SK-N-SH treated with all-trans-retinoic acid at 6 μM for 48 hours (cell line): ENCODE data around the gene RAB3B.

Source experiments
- ATAC-seq: fragments of 200-7000 bp; cut with Tn5 transposase; 3 replicates; pipeline ENCODE4 v1.9.1; 2020; ENCODE audit warnings: mild to moderate bottlenecking, moderate library complexity
- ARNTL ChIP-seq: fragments of 450-650 bp; formaldehyde crosslinking; IDR thresholded peaks from 2 replicates; pipeline ENCODE4 v1.5.0; 2020; ENCODE audit warnings: low read depth, mild to moderate bottlenecking, moderate library complexity, borderline replicate concordance
- CSDC2 ChIP-seq: fragments of 250-450 bp; sonication (Bioruptor Pico); IDR thresholded peaks from 2 replicates; pipeline ENCODE4 v1.5.0; 2020; ENCODE audit warnings: mild to moderate bottlenecking, moderate library complexity
- ESRRG ChIP-seq: fragments of 250-450 bp; sonication (Bioruptor Pico); IDR thresholded peaks from 2 replicates; pipeline ENCODE4 v1.6.1; 2021; ENCODE audit warnings: mild to moderate bottlenecking
- GLIS3 ChIP-seq: fragments of 250-450 bp; sonication (Bioruptor Pico); IDR thresholded peaks from 2 replicates; pipeline ENCODE4 v1.5.0; 2020; ENCODE audit warnings: mild to moderate bottlenecking, moderate library complexity
- ISL1 ChIP-seq: fragments of 250-450 bp; sonication (Bioruptor Pico); IDR thresholded peaks from 2 replicates; pipeline ENCODE4 v2.1.2; 2022; ENCODE audit warnings: mild to moderate bottlenecking, moderate library complexity
- OSR1 ChIP-seq: fragments of 250-450 bp; sonication (Bioruptor Pico); IDR thresholded peaks from 2 replicates; pipeline ENCODE4 v1.8.0; 2022; ENCODE audit warnings: moderate library complexity, mild to moderate bottlenecking, inconsistent platforms
- PPARA ChIP-seq: fragments of 250-450 bp; sonication (Bioruptor Pico); IDR thresholded peaks from 2 replicates; pipeline ENCODE4 v1.5.0; 2020; ENCODE audit warnings: mild to moderate bottlenecking, borderline replicate concordance
- SNAI2 ChIP-seq: fragments of 250-450 bp; sonication (Bioruptor Pico); IDR thresholded peaks from 2 replicates; pipeline ENCODE4 v1.5.0; 2020; ENCODE audit warnings: mild to moderate bottlenecking, moderate library complexity
- TCF4 ChIP-seq: fragments of 250-450 bp; sonication (Bioruptor Pico); IDR thresholded peaks from 2 replicates; pipeline ENCODE4 v1.8.0; 2021; ENCODE audit warnings: mild to moderate bottlenecking, moderate library complexity, borderline replicate concordance
- TOX ChIP-seq: fragments of 250-450 bp; sonication (Bioruptor Pico); IDR thresholded peaks from 2 replicates; pipeline ENCODE4 v1.8.0; 2021; ENCODE audit warnings: mild to moderate bottlenecking, moderate library complexity, borderline replicate concordance
- ZFP3 ChIP-seq: fragments of 250-450 bp; sonication (Bioruptor Pico); IDR thresholded peaks from 2 replicates; pipeline ENCODE4 v1.5.0; 2020; ENCODE audit warnings: mild to moderate bottlenecking, moderate library complexity
- ZFP30 ChIP-seq: fragments of 450-650 bp; formaldehyde crosslinking; IDR thresholded peaks from 2 replicates; pipeline ENCODE4 v1.5.0; 2022; ENCODE audit warnings: mild to moderate bottlenecking, moderate library complexity
- ZNF8 ChIP-seq: fragments of 450-650 bp; formaldehyde crosslinking; IDR thresholded peaks from 2 replicates; pipeline ENCODE4 v1.5.0; 2020; ENCODE audit warnings: mild to moderate bottlenecking, moderate library complexity
- TF ChIP-seq, protein P1 (sequence below): fragments of 250-450 bp; sonication (Bioruptor Pico); IDR thresholded peaks from 2 replicates; pipeline ENCODE4 v1.5.0; 2020; ENCODE audit warnings: mild to moderate bottlenecking, moderate library complexity
- TF ChIP-seq, protein P2 (sequence below): fragments of 250-450 bp; sonication (Bioruptor Pico); IDR thresholded peaks from 2 replicates; pipeline ENCODE4 v1.8.0; 2021; ENCODE audit warnings: low read depth, mild to moderate bottlenecking, moderate library complexity, borderline replicate concordance
- TF ChIP-seq, protein P3 (sequence below): fragments of 250-450 bp; sonication (Bioruptor Pico); IDR thresholded peaks from 2 replicates; pipeline ENCODE4 v1.5.1; 2021; ENCODE audit warnings: mild to moderate bottlenecking, moderate library complexity
- TF ChIP-seq, protein P4 (sequence below): fragments of 250-450 bp; sonication (Bioruptor Pico); IDR thresholded peaks from 2 replicates; pipeline ENCODE4 v1.5.1; 2020; ENCODE audit warnings: low read depth, mild to moderate bottlenecking, moderate library complexity

Gene RAB3B

DNA sequence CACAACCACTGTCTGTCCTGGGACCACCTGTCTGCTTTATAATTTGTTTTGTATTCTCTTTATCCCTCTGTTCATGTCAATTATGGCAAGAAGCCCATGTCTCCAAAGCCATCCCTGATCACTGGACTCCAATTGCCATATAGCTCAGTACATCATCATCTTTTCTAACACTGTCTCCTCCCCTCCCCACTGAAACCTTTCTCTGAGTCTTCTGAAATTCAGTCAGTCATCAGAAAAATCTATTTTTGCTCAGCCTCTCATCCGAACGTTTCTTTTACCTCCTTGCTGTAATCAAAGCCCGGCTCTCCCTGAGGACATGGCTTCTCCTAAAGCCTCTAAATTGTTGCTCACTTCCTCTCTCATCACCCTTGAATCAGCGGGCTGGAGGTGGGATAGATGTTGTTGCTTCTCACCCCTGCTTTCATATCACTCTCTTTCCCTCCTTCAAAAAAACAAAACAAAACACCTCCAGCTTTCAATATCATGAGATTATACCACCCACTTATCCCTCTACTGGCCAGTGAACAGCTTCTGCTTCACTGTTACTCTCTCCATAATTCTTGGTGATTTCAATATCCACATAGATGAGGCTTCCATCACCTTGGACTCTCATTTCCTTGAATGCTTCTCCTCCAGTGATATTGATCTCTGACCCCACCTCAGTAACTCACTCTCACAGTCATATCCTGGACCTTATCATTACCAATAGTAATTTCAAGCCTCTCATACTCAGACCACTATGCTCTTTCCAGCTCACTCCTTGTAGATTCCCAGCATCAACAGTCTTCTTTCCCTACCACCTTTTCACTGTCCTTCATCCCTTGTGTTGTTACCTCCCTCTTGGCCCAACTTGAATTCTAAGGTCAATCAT is 27.8 kb downstream of the RAB3B start (continued):
- TF ChIP-seq, protein P1, sequence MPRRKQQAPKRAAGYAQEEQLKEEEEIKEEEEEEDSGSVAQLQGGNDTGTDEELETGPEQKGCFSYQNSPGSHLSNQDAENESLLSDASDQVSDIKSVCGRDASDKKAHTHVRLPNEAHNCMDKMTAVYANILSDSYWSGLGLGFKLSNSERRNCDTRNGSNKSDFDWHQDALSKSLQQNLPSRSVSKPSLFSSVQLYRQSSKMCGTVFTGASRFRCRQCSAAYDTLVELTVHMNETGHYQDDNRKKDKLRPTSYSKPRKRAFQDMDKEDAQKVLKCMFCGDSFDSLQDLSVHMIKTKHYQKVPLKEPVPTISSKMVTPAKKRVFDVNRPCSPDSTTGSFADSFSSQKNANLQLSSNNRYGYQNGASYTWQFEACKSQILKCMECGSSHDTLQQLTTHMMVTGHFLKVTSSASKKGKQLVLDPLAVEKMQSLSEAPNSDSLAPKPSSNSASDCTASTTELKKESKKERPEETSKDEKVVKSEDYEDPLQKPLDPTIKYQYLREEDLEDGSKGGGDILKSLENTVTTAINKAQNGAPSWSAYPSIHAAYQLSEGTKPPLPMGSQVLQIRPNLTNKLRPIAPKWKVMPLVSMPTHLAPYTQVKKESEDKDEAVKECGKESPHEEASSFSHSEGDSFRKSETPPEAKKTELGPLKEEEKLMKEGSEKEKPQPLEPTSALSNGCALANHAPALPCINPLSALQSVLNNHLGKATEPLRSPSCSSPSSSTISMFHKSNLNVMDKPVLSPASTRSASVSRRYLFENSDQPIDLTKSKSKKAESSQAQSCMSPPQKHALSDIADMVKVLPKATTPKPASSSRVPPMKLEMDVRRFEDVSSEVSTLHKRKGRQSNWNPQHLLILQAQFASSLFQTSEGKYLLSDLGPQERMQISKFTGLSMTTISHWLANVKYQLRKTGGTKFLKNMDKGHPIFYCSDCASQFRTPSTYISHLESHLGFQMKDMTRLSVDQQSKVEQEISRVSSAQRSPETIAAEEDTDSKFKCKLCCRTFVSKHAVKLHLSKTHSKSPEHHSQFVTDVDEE (CRISPR knock-in tag), result no peak
- TF ChIP-seq ESRRG, result no peak
- no peak for TF ChIP-seq TCF4 (CRISPR knock-in tag)
- no peak for TF ChIP-seq GLIS3 (CRISPR knock-in tag)
- no peak for TF ChIP-seq ZNF8 (CRISPR knock-in tag)
- TF ChIP-seq, protein P2, sequence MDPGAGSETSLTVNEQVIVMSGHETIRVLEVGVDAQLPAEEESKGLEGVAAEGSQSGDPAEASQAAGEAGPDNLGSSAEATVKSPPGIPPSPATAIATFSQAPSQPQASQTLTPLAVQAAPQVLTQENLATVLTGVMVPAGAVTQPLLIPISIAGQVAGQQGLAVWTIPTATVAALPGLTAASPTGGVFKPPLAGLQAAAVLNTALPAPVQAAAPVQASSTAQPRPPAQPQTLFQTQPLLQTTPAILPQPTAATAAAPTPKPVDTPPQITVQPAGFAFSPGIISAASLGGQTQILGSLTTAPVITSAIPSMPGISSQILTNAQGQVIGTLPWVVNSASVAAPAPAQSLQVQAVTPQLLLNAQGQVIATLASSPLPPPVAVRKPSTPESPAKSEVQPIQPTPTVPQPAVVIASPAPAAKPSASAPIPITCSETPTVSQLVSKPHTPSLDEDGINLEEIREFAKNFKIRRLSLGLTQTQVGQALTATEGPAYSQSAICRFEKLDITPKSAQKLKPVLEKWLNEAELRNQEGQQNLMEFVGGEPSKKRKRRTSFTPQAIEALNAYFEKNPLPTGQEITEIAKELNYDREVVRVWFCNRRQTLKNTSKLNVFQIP (CRISPR knock-in tag), result no peak
- no peak for TF ChIP-seq ISL1 (CRISPR knock-in tag)
- TF ChIP-seq, all 23 proteins: peak for 0

DNA sequence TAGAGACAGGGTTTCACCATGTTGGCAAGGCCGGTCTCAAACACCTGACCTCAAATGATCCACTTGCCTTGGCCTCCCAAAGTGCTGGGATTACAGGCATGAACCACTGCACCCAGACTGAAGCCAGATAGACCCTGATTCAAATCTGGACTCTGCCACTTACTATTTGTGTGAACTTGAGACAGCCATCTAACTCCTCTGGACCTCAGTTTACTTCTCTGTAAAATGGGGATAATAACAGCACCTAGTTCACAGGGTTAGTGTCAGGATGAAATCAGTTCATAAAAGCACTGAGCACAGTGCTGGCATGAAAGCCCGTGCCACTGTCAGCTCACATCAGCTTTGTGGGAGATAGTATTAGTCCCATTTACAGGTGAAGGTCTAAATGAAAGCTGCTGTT is 28.5 kb downstream of the RAB3B start:
- no peak for TF ChIP-seq OSR1 (CRISPR knock-in tag)
- TF ChIP-seq TOX (CRISPR knock-in tag), result no peak
- no peak for ATAC-seq

DNA sequence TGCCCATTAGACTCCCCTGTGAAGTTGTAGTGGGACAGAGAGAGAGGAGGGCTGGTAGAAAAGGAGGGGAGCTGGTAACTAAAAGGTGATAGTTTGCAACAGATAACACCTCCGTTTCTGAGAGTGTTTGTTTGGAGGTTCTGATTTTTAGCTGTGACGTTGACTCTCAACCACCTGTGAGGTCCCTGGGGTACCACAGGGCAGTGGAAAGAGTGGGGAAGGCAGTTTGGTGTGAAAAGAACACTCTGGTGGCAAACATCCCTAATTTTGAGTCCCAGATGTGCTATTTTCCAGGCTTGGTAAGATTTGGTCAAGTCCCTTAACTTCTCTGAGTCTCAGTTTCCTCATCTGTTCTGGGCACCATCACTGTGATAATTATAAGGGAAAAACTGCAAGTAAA is 29.3 kb downstream of the RAB3B start:
- ATAC-seq, result no peak
- TF ChIP-seq ZFP3 (CRISPR knock-in tag) (no peak), ZFP30 (CRISPR knock-in tag) (no peak), ISL1 (CRISPR knock-in tag) (no peak), TCF4 (CRISPR knock-in tag) (no peak), ZNF8 (CRISPR knock-in tag) (no peak), OSR1 (CRISPR knock-in tag) (no peak), SNAI2 (CRISPR knock-in tag) (no peak), CSDC2 (CRISPR knock-in tag) (no peak), PPARA (no peak)
- TF ChIP-seq, protein P1 (CRISPR knock-in tag), result no peak
- TF ChIP-seq, protein P3, sequence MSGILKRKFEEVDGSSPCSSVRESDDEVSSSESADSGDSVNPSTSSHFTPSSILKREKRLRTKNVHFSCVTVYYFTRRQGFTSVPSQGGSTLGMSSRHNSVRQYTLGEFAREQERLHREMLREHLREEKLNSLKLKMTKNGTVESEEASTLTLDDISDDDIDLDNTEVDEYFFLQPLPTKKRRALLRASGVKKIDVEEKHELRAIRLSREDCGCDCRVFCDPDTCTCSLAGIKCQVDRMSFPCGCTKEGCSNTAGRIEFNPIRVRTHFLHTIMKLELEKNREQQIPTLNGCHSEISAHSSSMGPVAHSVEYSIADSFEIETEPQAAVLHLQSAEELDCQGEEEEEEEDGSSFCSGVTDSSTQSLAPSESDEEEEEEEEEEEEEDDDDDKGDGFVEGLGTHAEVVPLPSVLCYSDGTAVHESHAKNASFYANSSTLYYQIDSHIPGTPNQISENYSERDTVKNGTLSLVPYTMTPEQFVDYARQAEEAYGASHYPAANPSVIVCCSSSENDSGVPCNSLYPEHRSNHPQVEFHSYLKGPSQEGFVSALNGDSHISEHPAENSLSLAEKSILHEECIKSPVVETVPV (CRISPR knock-in tag), result no peak

DNA sequence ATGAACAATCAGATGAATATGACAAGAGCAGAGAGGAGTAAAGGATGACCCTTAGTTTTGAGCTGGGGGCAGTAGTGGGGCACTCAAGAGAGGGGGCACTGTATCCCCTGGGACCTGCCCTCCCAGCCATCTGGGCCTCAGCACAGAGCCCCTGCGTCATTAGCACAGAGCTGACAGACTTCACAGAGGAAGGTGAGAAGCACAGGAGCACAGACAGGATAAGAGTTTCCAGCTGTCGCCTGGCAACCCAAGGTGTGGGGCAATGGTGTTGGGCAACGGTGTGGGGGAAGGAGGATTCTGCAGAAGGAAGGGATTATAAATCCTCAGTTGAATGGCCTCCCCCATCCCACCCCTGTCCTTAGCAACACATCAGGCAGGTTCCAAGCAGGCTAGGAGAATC is 30.2 kb downstream of the RAB3B start:
- no peak for ATAC-seq
- no peak for TF ChIP-seq CSDC2 (CRISPR knock-in tag)
- no peak for TF ChIP-seq ISL1 (CRISPR knock-in tag)
- TF ChIP-seq GLIS3 (CRISPR knock-in tag), result no peak
- no peak for TF ChIP-seq ZNF8 (CRISPR knock-in tag)
- TF ChIP-seq ARNTL (CRISPR knock-in tag), result no peak
- TF ChIP-seq ESRRG, result no peak

DNA sequence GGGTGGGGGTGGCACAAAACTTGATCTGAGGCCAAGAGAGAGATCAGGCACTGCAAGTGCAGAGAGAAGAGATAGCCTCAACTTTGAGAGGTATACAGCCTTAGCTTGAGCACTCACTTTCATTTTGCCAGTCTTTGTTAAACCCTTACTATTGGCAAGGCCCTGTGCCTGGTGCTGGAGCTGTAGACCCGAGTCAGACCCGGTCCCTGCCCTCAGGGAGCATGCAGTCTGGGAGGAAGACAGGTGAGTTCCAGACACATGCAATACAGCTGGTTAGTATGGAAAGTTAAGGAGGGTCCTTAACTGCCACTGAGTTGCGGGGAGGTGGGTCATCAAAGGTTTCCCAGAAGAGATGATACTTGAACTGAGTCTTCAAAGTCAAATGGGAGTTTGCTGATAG is 31.7 kb downstream of the RAB3B start:
- ATAC-seq, result no peak
- no peak for TF ChIP-seq ZFP30 (CRISPR knock-in tag)
- no peak for TF ChIP-seq SNAI2 (CRISPR knock-in tag)
- TF ChIP-seq, protein P4, sequence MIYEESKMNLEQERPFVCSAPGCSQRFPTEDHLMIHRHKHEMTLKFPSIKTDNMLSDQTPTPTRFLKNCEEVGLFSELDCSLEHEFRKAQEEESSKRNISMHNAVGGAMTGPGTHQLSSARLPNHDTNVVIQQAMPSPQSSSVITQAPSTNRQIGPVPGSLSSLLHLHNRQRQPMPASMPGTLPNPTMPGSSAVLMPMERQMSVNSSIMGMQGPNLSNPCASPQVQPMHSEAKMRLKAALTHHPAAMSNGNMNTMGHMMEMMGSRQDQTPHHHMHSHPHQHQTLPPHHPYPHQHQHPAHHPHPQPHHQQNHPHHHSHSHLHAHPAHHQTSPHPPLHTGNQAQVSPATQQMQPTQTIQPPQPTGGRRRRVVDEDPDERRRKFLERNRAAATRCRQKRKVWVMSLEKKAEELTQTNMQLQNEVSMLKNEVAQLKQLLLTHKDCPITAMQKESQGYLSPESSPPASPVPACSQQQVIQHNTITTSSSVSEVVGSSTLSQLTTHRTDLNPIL (CRISPR knock-in tag), result no peak
- no peak for TF ChIP-seq TCF4 (CRISPR knock-in tag)
- no peak for TF ChIP-seq ZFP3 (CRISPR knock-in tag)
- TF ChIP-seq CSDC2 (CRISPR knock-in tag), result no peak
- TF ChIP-seq, protein P2 (CRISPR knock-in tag), result no peak
- no peak for TF ChIP-seq ESRRG
- no peak for TF ChIP-seq ISL1 (CRISPR knock-in tag)
- TF ChIP-seq, protein P3 (CRISPR knock-in tag), result no peak
